Measurements from ENCODE around the gene PEX14.

GRCh38 chr1:10569531-10569930 lies 94.8 kb downstream of the PEX14 start:
- TF ChIP-seq CTCF (IDR thresholded peaks at IDR 0.05) = no peak
- no peak for TF ChIP-seq POLR2A (IDR thresholded peaks at IDR 0.05)
